GM19395 (cell line): ENCODE measurements around the gene NELFB.

Experiments used
- ATAC-seq: cut with Tn5 transposase; IDR thresholded peaks from one replicate; pipeline ENCODE4 v1.9.1; 2021; ENCODE audit warnings: mild to moderate bottlenecking, moderate library complexity; ENCODE audit not compliant: unreplicated experiment

Gene NELFB

GRCh38 chr9:137279741-137280473 is 24.8 kb downstream of the NELFB start:
- no peak for ATAC-seq

- ATAC-seq = no peak
These were observed 25.6 kb downstream of the NELFB start for GRCh38 chr9:137280474-137281344.

GRCh38 chr9:137281345-137282116 is 26.4 kb downstream of the NELFB start:
- ATAC-seq = no peak

DNA sequence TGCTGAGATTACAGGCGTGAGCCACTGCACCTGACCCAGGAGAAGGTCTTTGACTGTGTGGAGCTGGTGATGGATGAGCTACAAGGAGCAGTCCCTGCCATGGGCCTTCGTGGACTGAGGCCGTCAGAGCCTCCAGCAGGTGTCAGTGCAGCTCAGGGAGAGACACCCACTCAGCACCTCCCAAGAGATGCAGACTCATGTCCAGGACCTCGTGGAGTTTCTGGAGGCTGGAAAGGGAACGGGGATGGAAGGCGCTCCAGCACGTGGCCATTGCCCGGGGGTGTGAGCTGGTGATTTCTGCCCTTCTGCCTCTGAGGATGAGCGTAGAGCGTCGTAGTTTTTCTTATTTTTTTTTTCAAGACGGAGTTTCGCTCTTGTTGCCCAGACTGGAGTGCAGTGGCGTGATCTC is 31.9 kb downstream of the NELFB start:
- no peak for ATAC-seq

DNA sequence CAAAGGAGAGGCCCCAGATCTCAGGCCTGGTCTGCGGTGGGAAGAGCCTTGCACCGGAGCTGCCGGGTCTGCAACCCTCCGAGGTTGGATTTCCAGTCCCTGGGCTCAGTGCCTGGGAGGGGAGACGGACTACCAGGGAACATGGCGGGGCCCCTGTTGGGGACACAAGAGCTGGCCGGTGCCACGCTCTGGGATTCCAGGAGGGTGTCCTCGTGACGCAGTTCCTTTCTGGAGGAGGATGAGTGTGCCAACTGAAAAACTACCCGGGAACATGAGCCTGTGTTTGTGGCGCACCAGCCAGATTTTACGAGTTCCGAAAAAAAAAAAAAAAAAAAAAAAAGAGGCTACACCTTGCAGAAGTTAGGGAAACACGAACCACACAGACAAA is 38.0 kb downstream of the NELFB start:
- ATAC-seq = no peak

DNA sequence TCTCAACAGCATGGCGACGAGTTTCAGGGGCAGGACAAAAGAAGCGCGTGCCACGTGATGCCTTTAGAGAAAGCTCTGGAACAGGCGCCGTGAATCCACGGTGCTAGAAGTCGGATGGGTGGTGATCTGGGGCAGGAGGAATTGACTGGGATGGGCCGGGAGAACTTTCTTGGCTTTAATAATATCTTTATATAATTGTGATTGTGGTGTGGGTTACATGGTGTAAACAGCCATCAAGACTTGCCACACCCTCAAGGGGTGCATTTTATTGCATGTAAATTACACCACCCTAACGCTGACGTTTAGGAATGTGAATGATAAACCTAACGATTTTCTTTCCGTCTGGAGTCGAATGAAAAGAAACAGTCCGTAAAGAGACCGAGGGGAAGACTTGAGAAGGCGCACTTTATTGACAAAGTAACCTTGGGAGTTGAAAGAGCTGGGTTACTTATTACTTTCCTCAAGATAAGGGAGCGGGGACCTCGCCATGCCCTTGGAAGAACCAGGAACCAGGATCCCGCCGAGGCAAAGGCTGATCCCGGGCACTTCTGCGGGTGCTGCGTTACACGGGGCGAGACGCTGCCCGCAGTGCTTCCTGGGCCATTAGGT is 38.5 kb downstream of the NELFB start:
- no peak for ATAC-seq

- ATAC-seq = no peak
These were observed 39.1 kb downstream of the NELFB start for GRCh38 chr9:137294091-137294680.

DNA sequence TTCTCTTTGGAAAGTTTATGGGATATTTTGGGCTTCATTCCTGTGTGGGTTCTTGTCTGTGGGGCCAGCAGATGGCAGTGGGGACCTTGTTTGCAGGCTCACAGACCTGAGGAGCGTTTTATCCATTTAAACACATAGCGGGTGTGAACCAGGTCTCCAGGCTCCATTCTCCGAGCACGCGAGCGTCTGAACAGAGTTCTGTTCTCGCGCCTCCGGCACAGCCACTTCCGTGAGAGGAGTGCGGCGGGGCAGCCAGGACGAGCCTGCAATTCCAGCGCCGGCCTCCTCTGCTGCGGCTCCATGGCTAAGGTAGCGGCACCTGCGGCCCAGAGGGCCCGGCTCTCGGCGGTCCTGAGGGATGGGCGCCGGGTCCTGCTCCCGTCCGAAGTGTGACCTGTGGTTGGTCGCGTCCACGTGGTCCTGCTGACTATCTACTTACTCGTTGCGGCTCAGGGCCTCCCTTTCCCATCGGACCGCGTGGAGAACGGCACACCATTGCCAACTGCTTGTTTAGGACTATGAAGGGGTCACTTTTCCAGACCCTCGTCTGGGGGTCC is 39.6 kb downstream of the NELFB start:
- no peak for ATAC-seq

DNA sequence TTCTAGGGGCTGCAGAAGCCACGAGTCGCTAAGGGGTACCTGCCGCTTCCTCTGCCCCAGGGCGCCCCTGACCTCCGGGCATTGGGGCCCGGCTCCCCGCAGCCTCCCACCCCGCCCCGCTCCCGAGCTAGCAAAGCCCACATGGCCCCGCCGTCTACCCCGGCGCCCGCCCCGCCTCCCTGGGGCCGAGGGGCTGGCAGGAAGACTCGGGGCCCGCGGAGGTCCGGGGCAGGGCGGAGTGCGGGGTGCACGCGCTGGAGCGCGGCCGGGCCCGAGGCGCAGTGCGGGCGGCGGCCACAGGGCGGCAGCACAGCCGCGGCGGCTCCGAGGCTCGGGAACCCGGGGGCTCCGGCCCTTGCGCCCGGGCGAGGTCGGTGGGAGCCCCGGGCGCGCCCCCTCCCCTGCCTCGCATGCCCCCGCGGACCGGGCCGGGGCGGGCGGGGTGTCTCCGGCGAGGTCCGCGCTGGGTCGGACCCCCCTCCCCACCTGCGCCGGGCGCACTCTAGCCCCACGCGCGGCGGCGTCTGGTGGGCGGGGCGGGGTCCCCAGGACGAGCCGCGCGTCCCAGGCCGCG is 40.2 kb downstream of the NELFB start:
- no peak for ATAC-seq

DNA sequence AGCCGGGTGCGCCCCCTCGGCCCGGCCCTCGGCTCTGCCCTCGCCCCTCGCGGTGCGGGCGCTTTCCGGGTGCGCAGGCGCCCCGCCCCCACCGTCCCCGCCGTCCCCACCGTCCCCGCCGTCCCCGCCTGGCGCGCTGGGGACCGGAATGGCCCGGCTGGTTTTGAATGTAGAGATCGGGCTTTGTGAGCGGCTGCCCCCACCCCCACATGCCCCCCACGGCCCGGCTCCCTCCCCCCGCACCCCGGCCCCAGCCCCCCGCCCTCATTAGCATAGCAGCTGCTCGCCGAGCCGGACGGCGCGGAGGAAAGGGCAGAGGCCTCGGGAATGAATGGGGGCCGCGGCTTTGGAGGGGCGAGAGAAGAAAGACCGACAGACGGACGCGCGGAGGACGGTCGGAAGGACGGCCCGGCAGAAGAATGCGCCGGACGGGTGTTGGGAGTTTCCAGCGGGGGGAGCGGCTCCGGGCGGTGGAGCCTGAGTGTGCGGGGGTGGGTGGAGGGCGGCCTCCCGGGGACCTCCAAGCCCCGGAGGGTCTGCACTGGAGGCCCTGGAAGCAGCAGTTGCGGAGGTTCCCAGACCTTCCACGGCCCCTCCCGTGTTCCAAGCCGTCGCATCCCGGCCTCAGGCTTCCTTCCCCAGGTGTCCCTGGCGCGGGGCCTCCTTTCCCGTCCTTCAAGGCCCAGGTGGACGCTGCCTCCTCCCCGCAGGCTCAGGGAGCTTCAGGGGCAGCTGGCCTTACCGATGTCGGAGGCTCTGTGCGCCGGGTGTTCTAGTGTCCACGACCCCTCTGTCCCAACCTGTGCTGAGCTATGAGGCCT is 40.9 kb downstream of the NELFB start:
- no peak for ATAC-seq

DNA sequence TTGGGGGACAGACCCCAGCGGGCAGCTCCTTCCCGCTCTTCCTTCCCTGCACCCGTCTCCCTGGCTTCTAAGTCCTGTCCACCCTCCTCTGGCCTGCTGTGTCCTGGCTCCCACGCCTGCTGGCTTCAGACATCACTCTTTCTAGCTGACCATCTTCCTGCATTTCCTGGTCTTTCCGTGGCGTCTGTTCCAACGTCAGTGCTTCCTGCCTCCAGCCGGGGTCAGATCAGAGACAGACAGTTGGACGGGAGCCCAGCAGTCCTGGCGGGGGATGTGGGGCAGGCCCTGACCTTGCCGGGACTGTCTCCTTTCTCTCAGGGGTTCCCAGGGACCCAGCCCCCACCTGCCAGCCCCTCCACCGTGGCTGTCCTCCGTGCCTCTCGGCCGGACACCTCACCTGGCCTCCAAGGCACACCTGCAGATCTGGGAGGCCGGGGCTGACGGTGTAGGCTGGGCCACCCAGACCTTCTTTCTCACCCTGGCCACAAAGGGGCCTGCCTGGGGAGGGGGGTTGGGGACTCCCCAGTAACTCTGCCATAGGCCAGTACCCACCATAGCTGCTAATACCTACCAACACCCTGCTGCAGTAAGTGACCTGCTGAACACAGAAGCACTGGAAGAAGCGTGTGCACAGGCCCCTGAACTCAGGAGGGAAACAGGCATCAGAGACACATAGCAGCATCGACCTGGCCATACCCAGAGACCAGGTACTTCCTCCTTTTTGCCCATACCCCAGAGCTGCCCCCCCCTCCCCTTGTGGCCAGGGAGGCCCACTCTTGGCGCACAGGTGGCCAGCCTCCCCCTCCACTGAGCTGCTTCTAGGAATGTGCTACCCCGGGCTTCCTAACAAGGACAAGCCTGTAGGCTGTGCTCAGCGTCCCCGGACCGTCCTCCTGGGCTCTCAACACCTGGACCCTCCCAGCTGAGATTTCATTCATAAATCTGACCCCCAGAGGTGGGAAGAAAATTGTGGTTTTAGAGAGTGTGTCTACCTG is 41.8 kb downstream of the NELFB start:
- ATAC-seq = no peak

GRCh38 chr9:137297966-137298365 is 42.8 kb downstream of the NELFB start:
- no peak for ATAC-seq

DNA sequence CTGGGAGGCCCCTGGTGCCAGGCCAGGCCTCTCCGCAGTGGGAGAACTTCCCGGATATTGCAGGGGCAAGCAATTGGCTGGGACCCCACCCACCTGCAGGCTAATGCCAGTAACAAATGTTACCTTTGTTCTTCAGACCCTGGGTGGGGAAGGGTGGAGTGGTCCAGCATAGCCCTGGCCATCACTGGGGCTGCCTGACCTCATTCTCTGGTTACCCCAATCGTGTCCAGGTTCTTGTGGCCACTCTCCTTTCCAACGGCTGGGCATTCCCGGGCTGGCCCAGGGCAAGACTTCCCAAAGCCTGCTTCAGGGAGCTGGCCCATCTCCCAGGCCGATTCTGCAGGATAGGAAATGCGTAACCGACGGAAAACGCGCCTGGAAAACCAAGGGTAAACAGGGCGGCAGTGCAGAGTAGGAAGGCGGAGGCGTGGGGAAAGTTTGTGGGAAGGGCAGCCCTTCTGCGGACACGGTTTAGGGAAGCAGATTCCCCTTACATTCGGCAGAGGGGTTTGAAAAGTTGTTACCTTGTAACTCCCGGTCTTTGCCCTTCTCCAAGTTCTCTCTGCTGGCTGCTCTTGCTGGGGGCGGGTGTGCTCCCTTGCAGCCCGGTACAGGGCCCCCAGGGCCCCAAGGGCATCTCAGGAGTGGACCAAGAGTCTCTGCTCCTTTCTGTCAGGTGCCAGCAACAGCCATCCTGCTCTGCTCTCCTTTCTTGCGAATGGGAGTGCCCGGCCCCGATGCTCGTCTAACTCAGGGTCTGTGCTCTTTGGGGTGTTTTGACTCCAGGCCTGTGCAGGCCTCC is 43.5 kb downstream of the NELFB start:
- ATAC-seq = no peak

GRCh38 chr9:137299203-137299565 is 44.1 kb downstream of the NELFB start:
- no peak for ATAC-seq

- no peak for ATAC-seq
These were observed 44.8 kb downstream of the NELFB start for GRCh38 chr9:137299938-137300337.

DNA sequence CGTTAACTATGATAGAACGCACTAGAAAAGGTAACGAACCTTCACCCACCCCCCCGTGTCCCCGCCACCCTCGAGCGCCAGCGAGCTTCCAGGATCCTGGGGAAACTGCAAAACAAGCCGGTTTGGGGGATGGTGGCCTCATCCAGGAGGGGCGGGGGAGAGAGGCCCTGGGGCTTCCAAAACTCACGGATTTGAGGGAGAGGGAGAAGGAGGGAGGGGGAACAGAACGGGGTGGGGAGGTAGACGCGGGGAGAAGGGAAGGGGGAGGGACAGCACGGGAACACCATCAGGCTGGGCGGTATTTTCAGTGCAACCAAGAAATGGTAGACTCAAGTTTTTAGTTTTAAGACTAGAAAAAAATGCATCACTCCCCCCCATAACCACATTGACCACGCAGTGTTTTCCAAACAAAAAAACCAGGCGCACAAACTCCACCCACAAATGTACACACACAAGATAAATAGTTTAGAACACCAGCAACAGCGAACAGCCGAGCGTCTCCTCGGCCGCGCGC is 45.5 kb downstream of the NELFB start:
- no peak for ATAC-seq
